Activated naive CD4-positive, alpha-beta T cell (primary cell): Measurements from ENCODE around the gene GPAT3.

Source experiments
- DNase-seq, 4 experiments: peaks; one replicate each; lab custom pipeline; 2025; lab: John Stamatoyannopoulos, UW

GPAT3 gene

GRCh38 chr4:83644677-83645659 lies 109.1 kb downstream of the GPAT3 start:
- no peak for DNase-seq

GRCh38 chr4:83646538-83647239 lies 110.8 kb downstream of the GPAT3 start:
- no peak for DNase-seq

GRCh38 chr4:83651846-83652245 lies 115.9 kb downstream of the GPAT3 start:
- no peak for DNase-seq
